Nephron progenitor cell (in vitro differentiated cells): ENCODE measurements around the gene PIK3C2G.

ENCODE experiments used
- DNase-seq: peaks from one replicate; pipeline ENCODE4 v3.0.0; 2021
- H3K27ac Mint-ChIP-seq: 2 replicates; pipeline ENCODE4 v1.8.0; 2021; ENCODE audit warnings: mild to moderate bottlenecking, moderate library complexity, mixed read lengths
- H3K27me3 Mint-ChIP-seq: 2 replicates; pipeline ENCODE4 v1.8.0; 2021; ENCODE audit warnings: mild to moderate bottlenecking, low read depth, mixed read lengths; ENCODE audit not compliant: poor library complexity
- H3K36me3 Mint-ChIP-seq: 2 replicates; pipeline ENCODE4 v1.8.0; 2021; ENCODE audit warnings: low read depth, mixed read lengths
- H3K4me1 Mint-ChIP-seq: 2 replicates; pipeline ENCODE4 v1.8.0; 2021; ENCODE audit warnings: mixed read lengths
- H3K4me3 Mint-ChIP-seq: 2 replicates; pipeline ENCODE4 v1.8.0; 2021; ENCODE audit warnings: mild to moderate bottlenecking, moderate library complexity, mixed read lengths
- H3K9me3 Mint-ChIP-seq: 2 replicates; pipeline ENCODE4 v1.8.0; 2021; ENCODE audit warnings: mild to moderate bottlenecking, moderate library complexity, mixed read lengths
- TF ChIP-seq, protein P1 (sequence below): fragments of 200-600 bp; sonication (generic); IDR thresholded peaks from 2 replicates; pipeline ENCODE4 v1.5.0; 2021; ENCODE audit warnings: antibody characterized with exemption

The PIK3C2G gene

DNA sequence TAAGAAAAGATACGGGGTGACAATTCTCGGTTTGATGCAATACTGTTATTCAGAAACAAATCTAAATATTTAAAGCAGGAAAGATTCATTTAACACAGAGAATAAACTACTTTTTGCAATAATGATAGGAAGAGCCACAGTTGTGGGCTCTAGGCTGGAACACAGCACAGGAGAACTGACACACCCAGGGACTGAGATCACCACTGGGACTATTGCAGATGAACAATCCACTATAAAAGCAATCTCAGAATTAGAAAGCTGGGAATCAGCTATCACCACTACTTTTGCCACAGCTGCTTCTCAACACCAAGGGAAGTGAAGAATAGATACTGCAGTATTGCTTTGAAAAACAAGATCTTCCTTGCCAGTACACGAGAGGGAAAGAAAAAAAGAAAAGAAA is 4.1 kb upstream of the PIK3C2G start:
- TF ChIP-seq, protein P1, sequence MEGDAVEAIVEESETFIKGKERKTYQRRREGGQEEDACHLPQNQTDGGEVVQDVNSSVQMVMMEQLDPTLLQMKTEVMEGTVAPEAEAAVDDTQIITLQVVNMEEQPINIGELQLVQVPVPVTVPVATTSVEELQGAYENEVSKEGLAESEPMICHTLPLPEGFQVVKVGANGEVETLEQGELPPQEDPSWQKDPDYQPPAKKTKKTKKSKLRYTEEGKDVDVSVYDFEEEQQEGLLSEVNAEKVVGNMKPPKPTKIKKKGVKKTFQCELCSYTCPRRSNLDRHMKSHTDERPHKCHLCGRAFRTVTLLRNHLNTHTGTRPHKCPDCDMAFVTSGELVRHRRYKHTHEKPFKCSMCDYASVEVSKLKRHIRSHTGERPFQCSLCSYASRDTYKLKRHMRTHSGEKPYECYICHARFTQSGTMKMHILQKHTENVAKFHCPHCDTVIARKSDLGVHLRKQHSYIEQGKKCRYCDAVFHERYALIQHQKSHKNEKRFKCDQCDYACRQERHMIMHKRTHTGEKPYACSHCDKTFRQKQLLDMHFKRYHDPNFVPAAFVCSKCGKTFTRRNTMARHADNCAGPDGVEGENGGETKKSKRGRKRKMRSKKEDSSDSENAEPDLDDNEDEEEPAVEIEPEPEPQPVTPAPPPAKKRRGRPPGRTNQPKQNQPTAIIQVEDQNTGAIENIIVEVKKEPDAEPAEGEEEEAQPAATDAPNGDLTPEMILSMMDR, result no peak
- Mint-ChIP-seq H3K4me3 (no peak overlapping the region), H3K27me3 (no peaks in the 10 kb centered on the region), H3K9me3 (no peaks in the 10 kb centered on the region), H3K36me3 (no peaks in the 10 kb centered on the region), H3K4me1 (no peaks in the 10 kb centered on the region), H3K27ac (no peak overlapping the region)
- no peak for DNase-seq

- Mint-ChIP-seq H3K36me3 (no peaks in the 10 kb centered on the region), H3K9me3 (no peaks in the 10 kb centered on the region), H3K4me3 (no peak overlapping the region), H3K27ac (no peak overlapping the region), H3K27me3 (no peaks in the 10 kb centered on the region), H3K4me1 (no peaks in the 10 kb centered on the region)
- TF ChIP-seq, protein P1, result no peak
- no peak for DNase-seq
Measured at GRCh38 chr12:18258929-18259328, 2.4 kb upstream of the PIK3C2G start.

GRCh38 chr12:18259906-18260682 is 1.2 kb upstream of the PIK3C2G start:
- Mint-ChIP-seq H3K9me3 (no peaks in the 10 kb centered on the region), H3K27me3 (no peaks in the 10 kb centered on the region), H3K4me3 (no peak overlapping the region), H3K36me3 (no peaks in the 10 kb centered on the region), H3K27ac (no peak overlapping the region), H3K4me1 (no peaks in the 10 kb centered on the region)
- DNase-seq, result no peak
- TF ChIP-seq, protein P1, result no peak

GRCh38 chr12:18261906-18262305 is 588 bp downstream of the PIK3C2G start:
- H3K36me3 Mint-ChIP-seq, result no peaks in the 10 kb centered on the region
- no peak overlapping the region for H3K4me3 Mint-ChIP-seq
- TF ChIP-seq, protein P1, result no peak
- H3K4me1 Mint-ChIP-seq, result no peaks in the 10 kb centered on the region
- no peaks in the 10 kb centered on the region for H3K27me3 Mint-ChIP-seq
- no peaks in the 10 kb centered on the region for H3K9me3 Mint-ChIP-seq
- no peak for DNase-seq
- no peak overlapping the region for H3K27ac Mint-ChIP-seq

DNA sequence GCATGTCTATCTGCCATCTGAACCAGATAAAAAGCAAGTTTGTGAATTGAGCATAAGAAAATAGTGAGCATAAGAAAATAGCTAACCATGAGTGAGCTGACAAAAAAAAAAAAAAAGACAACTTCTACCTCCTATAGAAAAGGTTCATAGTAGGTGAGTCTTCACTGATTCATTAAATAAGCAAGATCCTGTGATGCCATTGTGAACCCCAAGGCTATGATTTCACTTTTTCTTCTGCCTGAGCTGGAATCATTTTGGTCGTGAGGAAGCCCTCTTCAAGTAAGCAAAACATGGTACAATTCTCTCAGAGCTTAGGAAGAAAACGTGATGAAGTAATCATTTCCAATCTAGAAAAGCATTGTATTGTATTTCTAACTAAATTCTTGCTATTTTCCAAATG is 1.2 kb downstream of the PIK3C2G start:
- Mint-ChIP-seq H3K27ac (no peak overlapping the region), H3K9me3 (no peaks in the 10 kb centered on the region), H3K4me1 (no peaks in the 10 kb centered on the region), H3K4me3 (no peak overlapping the region), H3K27me3 (no peaks in the 10 kb centered on the region), H3K36me3 (no peaks in the 10 kb centered on the region)
- DNase-seq, result no peak
- TF ChIP-seq, protein P1, result no peak

- TF ChIP-seq, protein P1, result no peak
- H3K27me3 Mint-ChIP-seq, result no peaks in the 10 kb centered on the region
- no peak for DNase-seq
- no peak overlapping the region for H3K4me3 Mint-ChIP-seq
- H3K36me3 Mint-ChIP-seq, result no peaks in the 10 kb centered on the region
- no peaks in the 10 kb centered on the region for H3K9me3 Mint-ChIP-seq
- H3K27ac Mint-ChIP-seq, result no peak overlapping the region
- H3K4me1 Mint-ChIP-seq, result no peaks in the 10 kb centered on the region
Measured at GRCh38 chr12:18264581-18265075, 3.3 kb downstream of the PIK3C2G start.
